Measurements from ENCODE around the gene PCNX2. TPM values are rescaled to one million over a fixed set of nuclear protein-coding genes. Genes with fewer than 3 reads are reported as not detected.
"Not testable (repeated sequence)": the region's sequence is repeated elsewhere in the genome, so short reads cannot be mapped to it uniquely, and the experiment has no call there.

The PCNX2 gene
- total and polyA plus RNA-seq, 2 donors (not counting 1 experiment from before 2014, with no cell fraction given): 17.6 to 34.7 TPM

DNA sequence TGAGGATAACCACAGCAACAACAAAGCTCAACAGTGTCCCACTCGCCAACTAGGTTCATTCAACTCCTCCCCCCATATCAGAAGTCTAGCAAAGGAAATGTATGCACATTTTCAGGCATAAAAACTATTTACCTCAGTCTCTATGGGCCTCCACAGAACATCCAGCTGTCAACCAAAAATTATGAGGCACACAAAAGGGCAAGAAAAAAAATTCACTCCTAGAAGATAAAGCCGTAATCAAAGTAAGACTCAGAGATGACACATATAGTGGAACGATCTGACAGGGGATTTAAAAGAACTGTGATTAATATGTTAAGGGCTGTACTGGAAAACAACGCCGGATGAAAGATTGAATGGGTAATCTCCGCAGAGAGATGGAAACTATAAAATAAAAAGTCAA lies 186.4 kb downstream of the PCNX2 start:
- Histone ChIP-seq H3K4me1 (ENCODE audit: control insufficient read depth in 2 of 2, insufficient read depth in 2 of 2, low read length in 2 of 2) (no peaks in the 10 kb centered on the region), H3K27me3 (replicated peaks in 1 of 4; ENCODE audit: control extremely low read depth in 1 of 4, control insufficient read depth in 3 of 4, insufficient read depth in 4 of 4, low read length in 3 of 4) (no peaks in the 10 kb centered on the region), H3K9ac (ENCODE audit: low read length) (no peak overlapping the region), H2AFZ (ENCODE audit: insufficient read depth, low read depth, low read length, poor library complexity, severe bottlenecking) (no peak overlapping the region), H3K79me2 (ENCODE audit: control insufficient read depth, insufficient read depth, low read length) (no peaks in the 10 kb centered on the region), H3K4me2 (replicated peaks; ENCODE audit: low read depth, low read length, poor library complexity, severe bottlenecking) (no peak overlapping the region), H3K36me3 (replicated peaks in 1 of 2; ENCODE audit: control extremely low read depth in 1 of 2, control insufficient read depth in 1 of 2, extremely low read depth in 1 of 2, insufficient read depth in 2 of 2, low read length in 1 of 2) (peaks cover 0 to 8% of the 10 kb centered on the region in 2 experiments), H3K9me3 (ENCODE audit: control extremely low read depth in 1 of 3, control insufficient read depth in 2 of 3, insufficient read depth in 1 of 3, low read length in 2 of 3) (no peaks in the 10 kb centered on the region), H3K27ac (ENCODE audit: low read length in 2 of 2) (no peak overlapping the region), H3K4me3 (ENCODE audit: control extremely low read depth in 1 of 5, extremely low read depth in 1 of 5, insufficient read depth in 1 of 5, low read depth in 2 of 5, low read length in 4 of 5) (no peak overlapping the region), H4K20me1 (ENCODE audit: control insufficient read depth, insufficient read depth, low read length, poor library complexity, severe bottlenecking) (no peaks in the 10 kb centered on the region)
- ATAC-seq (ENCODE audit: low read depth) (no peak), DNase-seq (no peak)
- ChIA-PET CTCF (no interaction called here), POLR2A (no interaction called here)
- TF ChIP-seq EZH2 (IDR thresholded peaks at IDR 0.05; ENCODE audit: borderline replicate concordance, insufficient read depth, low read depth, low read length, poor library complexity, severe bottlenecking): no peak
- Mint-ChIP-seq H3K27ac (no peak overlapping the region), H3K9me3 (ENCODE audit: insufficient read depth) (no peaks in the 10 kb centered on the region), H3K4me3 (no peak overlapping the region), H3K27me3 (no peaks in the 10 kb centered on the region), H3K4me1 (no peaks in the 10 kb centered on the region)
- intact Hi-C loops (cut with micrococcal nuclease): no loop called here
- 100% methylated on average over 6 of the region's 6 CpGs for WGBS (ENCODE audit: insufficient coverage)

DNA sequence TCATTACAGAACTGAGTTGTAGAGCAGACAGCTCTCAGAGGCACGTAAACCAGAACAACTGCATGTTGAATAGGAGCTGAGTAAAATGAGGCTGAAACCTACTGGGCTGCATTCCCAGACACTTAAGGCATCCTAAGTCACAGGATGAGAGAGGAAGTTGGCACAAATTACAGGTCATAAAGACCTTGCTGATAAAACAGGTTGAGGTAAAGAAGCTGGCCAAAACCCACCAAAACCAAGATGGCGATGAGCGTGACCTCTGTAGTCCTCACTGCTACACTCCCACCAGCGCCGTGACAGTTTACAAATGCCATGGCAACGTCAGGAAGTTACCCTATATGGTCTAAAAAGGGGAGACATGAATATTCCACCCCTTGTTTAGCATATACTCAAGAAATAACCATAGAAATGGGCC lies 187.8 kb downstream of the PCNX2 start:
- H4K20me1 ChIP-seq (ENCODE audit: control insufficient read depth, insufficient read depth, low read length, poor library complexity, severe bottlenecking); H3K9me3 Mint-ChIP-seq (ENCODE audit: insufficient read depth); H3K4me1 ChIP-seq (ENCODE audit: control insufficient read depth in 2 of 2, insufficient read depth in 2 of 2, low read length in 2 of 2); H3K27ac ChIP-seq (ENCODE audit: low read length in 2 of 2); POLR2A ChIA-PET; ATAC-seq (ENCODE audit: low read depth); H3K9me3 ChIP-seq (ENCODE audit: control extremely low read depth in 1 of 3, control insufficient read depth in 2 of 3, insufficient read depth in 1 of 3, low read length in 2 of 3); DNase-seq; H3K9ac ChIP-seq (ENCODE audit: low read length); intact Hi-C loops (cut with micrococcal nuclease); H3K4me3 ChIP-seq (ENCODE audit: control extremely low read depth in 1 of 5, extremely low read depth in 1 of 5, insufficient read depth in 1 of 5, low read depth in 2 of 5, low read length in 4 of 5); H3K36me3 ChIP-seq (replicated peaks in 1 of 2; ENCODE audit: control extremely low read depth in 1 of 2, control insufficient read depth in 1 of 2, extremely low read depth in 1 of 2, insufficient read depth in 2 of 2, low read length in 1 of 2); H3K4me3 Mint-ChIP-seq; H2AFZ ChIP-seq (ENCODE audit: insufficient read depth, low read depth, low read length, poor library complexity, severe bottlenecking); H3K4me2 ChIP-seq (replicated peaks; ENCODE audit: low read depth, low read length, poor library complexity, severe bottlenecking); H3K27me3 ChIP-seq (replicated peaks in 1 of 4; ENCODE audit: control extremely low read depth in 1 of 4, control insufficient read depth in 3 of 4, insufficient read depth in 4 of 4, low read length in 3 of 4); CTCF ChIA-PET; H3K79me2 ChIP-seq (ENCODE audit: control insufficient read depth, insufficient read depth, low read length); H3K27ac Mint-ChIP-seq; H3K27me3 Mint-ChIP-seq; H3K4me1 Mint-ChIP-seq: not testable (repeated sequence)
- WGBS (ENCODE audit: insufficient coverage): 100% methylated on average over 1 of the region's 6 CpGs

All from B cell (primary cell).